ENCODE measurements around the gene SH3TC1. TPM values are rescaled to one million over a fixed set of nuclear protein-coding genes. Genes with fewer than 3 reads are reported as not detected.

Gene SH3TC1
- total RNA-seq, 5 donors from 2014 or later (not counting 1 experiment from before 2014, with no cell fraction given): 24.6 to 103 (median 40.3) TPM

DNA sequence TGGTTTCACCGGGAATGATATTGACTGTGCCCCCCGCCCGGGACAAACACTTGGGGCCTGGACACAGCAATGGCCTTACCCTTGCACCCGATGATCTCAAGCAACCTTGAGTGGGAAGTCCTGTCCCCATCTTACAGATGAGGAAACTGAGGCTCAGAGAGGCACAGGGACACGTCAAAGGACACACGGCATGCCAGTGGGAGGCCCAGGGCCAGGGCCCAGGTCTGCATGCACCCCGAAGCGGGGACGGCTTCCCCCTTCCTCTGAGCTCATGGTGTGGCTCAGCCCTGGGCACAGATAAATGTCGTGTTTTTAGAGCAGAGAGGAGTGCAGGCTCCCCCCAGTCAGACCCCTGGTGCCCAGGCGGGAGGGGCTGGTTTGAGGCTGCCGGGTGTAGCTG lies 36.6 kb downstream of the SH3TC1 start:
- no peak for ATAC-seq (replicated peaks in 1 of 4)
- Histone ChIP-seq H3K27me3 (replicated peaks in 1 of 2; ENCODE audit: control insufficient read depth in 2 of 2, extremely low read depth in 1 of 2, insufficient read depth in 2 of 2, low read length in 1 of 2) (no peaks in the 10 kb centered on the region), H3K9me3 (no peaks in the 10 kb centered on the region), H3K36me3 (ENCODE audit: control insufficient read depth in 2 of 2, extremely low read depth in 1 of 2, insufficient read depth in 1 of 2, low read length in 1 of 2) (peaks cover 0 to 22% of the 10 kb centered on the region in 2 donors), H3K4me1 (ENCODE audit: control insufficient read depth in 1 of 2, extremely low read depth in 1 of 2, insufficient read depth in 2 of 2, low read length in 2 of 2) (peaks cover 0 to 8% of the 10 kb centered on the region in 2 experiments), H3K27ac (ENCODE audit: low read length) (no peak overlapping the region), H3K4me3 (ENCODE audit: control insufficient read depth in 1 of 2, extremely low read depth in 1 of 2, low read length in 1 of 2) (no peak overlapping the region)
- Mint-ChIP-seq H3K4me1 (peaks cover 0 to 6% (median 6%) of the 10 kb centered on the region in 3 donors), H3K36me3 (peaks cover 11% of the 10 kb centered on the region), H3K4me3 (no peak overlapping the region), H3K27me3 (no peaks in the 10 kb centered on the region), H3K27ac (no peak overlapping the region), H3K9me3 (no peaks in the 10 kb centered on the region)
- CTCF ChIA-PET: no interaction called here
- no peak for DNase-seq
- 85% methylated on average over 8 of the region's 12 CpGs for WGBS (ENCODE audit: insufficient coverage)
- POLR2A ChIA-PET: no interaction called here

DNA sequence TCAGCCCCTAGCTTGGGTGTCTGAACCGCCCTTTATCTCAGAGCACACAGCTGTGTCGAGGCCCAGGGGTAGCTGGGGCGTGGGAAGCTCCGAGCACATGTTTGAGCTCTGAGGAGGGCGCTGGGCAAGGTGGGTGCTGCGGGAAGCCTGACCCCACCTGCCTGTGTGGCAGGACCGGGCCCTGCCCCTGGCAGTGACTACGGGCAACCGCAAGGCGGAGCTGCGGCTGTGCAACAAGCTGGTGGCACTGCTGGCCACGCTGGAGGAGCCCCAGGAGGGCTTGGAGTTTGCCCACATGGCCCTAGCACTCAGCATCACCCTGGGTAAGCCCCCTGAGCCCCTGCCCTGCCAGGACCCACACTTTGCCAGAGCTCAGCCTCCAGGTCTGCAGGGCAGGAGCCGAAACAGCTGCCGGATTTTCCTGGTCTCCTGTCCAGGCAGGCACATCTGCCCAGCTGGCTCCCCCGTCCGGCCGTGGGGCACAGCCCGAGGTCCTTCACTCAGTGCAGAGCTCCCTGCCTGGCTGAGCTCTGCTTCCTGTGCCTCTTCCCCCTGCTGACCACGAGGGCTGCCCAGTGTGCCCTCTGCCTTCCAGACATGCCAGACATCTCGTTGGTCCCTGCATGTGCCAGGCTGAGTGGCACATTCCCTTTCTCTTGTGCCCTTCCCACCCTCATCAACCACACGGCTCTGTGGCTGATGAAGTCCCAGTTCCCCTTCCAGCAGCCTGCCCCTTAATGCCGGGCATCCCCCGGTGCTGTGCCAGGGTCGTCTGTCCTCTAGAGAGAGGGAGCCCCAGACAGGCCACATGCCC lies 37.2 kb downstream of the SH3TC1 start:
- Histone ChIP-seq H3K4me1 (ENCODE audit: control insufficient read depth in 1 of 2, extremely low read depth in 1 of 2, insufficient read depth in 2 of 2, low read length in 2 of 2) (peaks cover 0 to 8% of the 10 kb centered on the region in 2 experiments), H3K36me3 (ENCODE audit: control insufficient read depth in 2 of 2, extremely low read depth in 1 of 2, insufficient read depth in 1 of 2, low read length in 1 of 2) (peaks cover 0 to 22% of the 10 kb centered on the region in 2 donors), H3K4me3 (ENCODE audit: control insufficient read depth in 1 of 2, extremely low read depth in 1 of 2, low read length in 1 of 2) (no peak overlapping the region), H3K27ac (ENCODE audit: low read length) (no peak overlapping the region), H3K27me3 (replicated peaks in 1 of 2; ENCODE audit: control insufficient read depth in 2 of 2, extremely low read depth in 1 of 2, insufficient read depth in 2 of 2, low read length in 1 of 2) (no peaks in the 10 kb centered on the region), H3K9me3 (no peaks in the 10 kb centered on the region)
- 80% methylated on average over 24 of the region's 24 CpGs for WGBS (ENCODE audit: insufficient coverage)
- Mint-ChIP-seq H3K4me3 (no peak overlapping the region), H3K36me3 (peaks cover 14% of the 10 kb centered on the region), H3K9me3 (no peaks in the 10 kb centered on the region), H3K27ac (no peak overlapping the region), H3K4me1 (peaks cover 0 to 3% (median 0%) of the 10 kb centered on the region in 3 donors), H3K27me3 (no peaks in the 10 kb centered on the region)
- ChIA-PET POLR2A (interaction anchor here in 1 of 2 donors (1.0 kb wide), 1 partner anchor 68 kb away, joined by 3 read pairs; no protein-coding TSS in a partner anchor), CTCF (no interaction called here)
- DNase-seq: no peak
- no peak for ATAC-seq (replicated peaks in 1 of 4)

DNA sequence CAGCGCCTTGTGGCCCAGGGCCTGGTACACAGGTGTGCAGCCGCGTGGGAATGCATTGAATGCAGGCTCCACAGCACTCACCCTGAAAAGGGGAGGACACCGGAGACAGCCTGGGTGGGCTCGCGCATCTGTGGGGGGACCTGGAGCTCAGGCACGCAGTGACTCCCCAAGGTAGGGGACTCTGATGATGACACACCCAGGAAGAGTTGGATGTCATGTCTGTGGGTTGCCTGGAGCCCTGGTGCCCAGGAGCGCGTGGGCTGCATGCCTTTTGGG lies 37.8 kb downstream of the SH3TC1 start:
- no peak overlapping the region for H3K27ac ChIP-seq (ENCODE audit: low read length)
- ChIA-PET POLR2A (interaction anchor here in 1 of 2 donors (1.0 kb wide), 1 partner anchor 69 kb away, joined by 3 read pairs; no protein-coding TSS in a partner anchor), CTCF (no interaction called here)
- H3K27me3 ChIP-seq (replicated peaks in 1 of 2; ENCODE audit: control insufficient read depth in 2 of 2, extremely low read depth in 1 of 2, insufficient read depth in 2 of 2, low read length in 1 of 2): no peaks in the 10 kb centered on the region
- H3K4me3 ChIP-seq (ENCODE audit: control insufficient read depth in 1 of 2, extremely low read depth in 1 of 2, low read length in 1 of 2): no peak overlapping the region
- H3K4me1 ChIP-seq (ENCODE audit: control insufficient read depth in 1 of 2, extremely low read depth in 1 of 2, insufficient read depth in 2 of 2, low read length in 2 of 2): peaks cover 0 to 5% of the 10 kb centered on the region in 2 experiments
- Mint-ChIP-seq H3K36me3 (peaks cover 14% of the 10 kb centered on the region), H3K4me3 (no peak overlapping the region), H3K4me1 (peaks cover 3 to 4% (median 4%) of the 10 kb centered on the region in 3 donors), H3K27ac (no peak overlapping the region), H3K9me3 (no peaks in the 10 kb centered on the region), H3K27me3 (no peaks in the 10 kb centered on the region)
- H3K9me3 ChIP-seq: no peaks in the 10 kb centered on the region
- ATAC-seq (replicated peaks in 1 of 4): no peak
- H3K36me3 ChIP-seq (ENCODE audit: control insufficient read depth in 2 of 2, extremely low read depth in 1 of 2, insufficient read depth in 1 of 2, low read length in 1 of 2): peaks cover 0 to 22% of the 10 kb centered on the region in 2 donors
- WGBS (ENCODE audit: insufficient coverage): 89% methylated on average over 9 of the region's 9 CpGs
- DNase-seq: no peak

DNA sequence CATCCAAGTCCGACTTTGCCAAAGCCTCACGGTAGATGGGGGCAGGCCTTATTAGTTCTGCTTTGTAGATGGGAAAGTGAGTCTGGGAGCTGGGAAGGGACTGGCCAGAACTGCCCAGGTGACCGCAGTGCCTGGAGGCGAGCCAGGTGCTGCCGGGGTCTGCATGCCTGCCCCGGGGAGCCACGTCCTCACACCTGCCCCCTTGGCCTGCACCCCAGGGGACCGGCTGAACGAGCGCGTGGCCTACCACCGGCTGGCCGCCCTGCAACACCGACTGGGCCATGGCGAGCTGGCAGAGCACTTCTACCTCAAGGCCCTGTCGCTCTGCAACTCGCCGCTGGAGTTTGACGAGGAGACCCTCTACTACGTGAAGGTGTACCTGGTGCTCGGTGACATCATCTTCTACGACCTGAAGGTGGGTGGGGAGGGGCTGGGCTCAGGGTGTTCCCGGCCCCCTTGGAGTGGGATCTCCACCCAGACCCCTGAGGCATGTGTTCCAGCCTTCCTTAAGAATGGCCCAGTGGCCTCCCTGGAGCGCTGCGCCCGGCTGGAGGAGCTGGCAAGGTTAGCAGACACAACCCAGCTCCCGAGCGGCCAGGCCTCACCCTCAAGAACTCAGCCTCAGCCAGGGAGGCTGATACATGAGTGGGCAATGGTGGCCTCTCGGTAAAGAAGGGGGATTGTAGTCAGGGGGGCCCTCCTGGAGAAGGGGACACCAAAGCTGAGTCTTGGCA lies 38.3 kb downstream of the SH3TC1 start:
- ATAC-seq (replicated peaks in 1 of 4) (no peak), DNase-seq (no peak)
- Mint-ChIP-seq H3K4me1 (peaks cover 5 to 6% (median 6%) of the 10 kb centered on the region in 3 donors), H3K9me3 (no peaks in the 10 kb centered on the region), H3K27ac (no peak overlapping the region), H3K36me3 (peaks cover 10% of the 10 kb centered on the region), H3K4me3 (no peak overlapping the region), H3K27me3 (no peaks in the 10 kb centered on the region)
- H3K4me1 ChIP-seq (ENCODE audit: control insufficient read depth in 1 of 2, extremely low read depth in 1 of 2, insufficient read depth in 2 of 2, low read length in 2 of 2): peaks cover 0 to 10% of the 10 kb centered on the region in 2 experiments
- ChIA-PET POLR2A (interaction anchor here in 1 of 2 donors (1.0 kb wide), 1 partner anchor 70 kb away, joined by 3 read pairs; no protein-coding TSS in a partner anchor), CTCF (interaction anchor here in 1 of 2 donors (0.7 kb wide), 1 partner anchor 10 kb away, joined by 3 read pairs; no protein-coding TSS in a partner anchor)
- no peaks in the 10 kb centered on the region for H3K27me3 ChIP-seq (replicated peaks in 1 of 2; ENCODE audit: control insufficient read depth in 2 of 2, extremely low read depth in 1 of 2, insufficient read depth in 2 of 2, low read length in 1 of 2)
- H3K4me3 ChIP-seq (ENCODE audit: control insufficient read depth in 1 of 2, extremely low read depth in 1 of 2, low read length in 1 of 2): no peak overlapping the region
- H3K9me3 ChIP-seq: no peaks in the 10 kb centered on the region
- H3K36me3 ChIP-seq (ENCODE audit: control insufficient read depth in 2 of 2, extremely low read depth in 1 of 2, insufficient read depth in 1 of 2, low read length in 1 of 2): peaks cover 0 to 22% of the 10 kb centered on the region in 2 donors
- 96% methylated on average over 24 of the region's 29 CpGs for WGBS (ENCODE audit: insufficient coverage)
- no peak overlapping the region for H3K27ac ChIP-seq (ENCODE audit: low read length)

DNA sequence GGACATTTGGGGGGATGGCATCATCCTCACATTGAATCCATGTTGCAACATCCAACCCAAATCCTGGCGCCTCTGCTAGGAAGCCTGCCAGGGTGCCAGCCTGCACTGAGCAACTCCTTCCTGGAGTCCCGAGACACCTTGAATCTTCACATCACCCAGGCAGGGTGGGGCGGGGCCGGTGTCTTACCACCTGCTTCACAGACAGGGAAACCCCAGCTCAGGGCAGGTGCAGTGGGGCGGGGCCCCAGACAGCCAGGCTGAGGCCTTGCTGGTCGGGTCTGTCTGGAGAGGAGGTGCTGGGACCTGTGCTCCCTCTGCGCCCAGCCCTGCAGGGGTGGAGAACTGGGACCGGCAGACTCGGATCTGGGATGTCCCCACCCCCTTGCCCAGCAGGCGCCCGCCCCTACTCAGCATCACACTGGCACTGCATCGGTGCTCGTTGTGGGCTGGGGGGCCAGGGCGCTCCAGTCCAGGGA lies 39.0 kb downstream of the SH3TC1 start:
- H3K27me3 Mint-ChIP-seq: no peaks in the 10 kb centered on the region
- CTCF ChIA-PET: interaction anchor here in 1 of 2 donors (0.7 kb wide), 1 partner anchor 10 kb away, joined by 3 read pairs; no protein-coding TSS in a partner anchor
- H3K4me1 Mint-ChIP-seq: peaks cover 5 to 6% (median 6%) of the 10 kb centered on the region in 3 donors
- Histone ChIP-seq H3K36me3 (ENCODE audit: control insufficient read depth in 2 of 2, extremely low read depth in 1 of 2, insufficient read depth in 1 of 2, low read length in 1 of 2) (peaks cover 0 to 21% of the 10 kb centered on the region in 2 donors), H3K4me1 (ENCODE audit: control insufficient read depth in 1 of 2, extremely low read depth in 1 of 2, insufficient read depth in 2 of 2, low read length in 2 of 2) (peaks cover 0 to 12% of the 10 kb centered on the region in 2 experiments), H3K4me3 (ENCODE audit: control insufficient read depth in 1 of 2, extremely low read depth in 1 of 2, low read length in 1 of 2) (no peak overlapping the region), H3K27ac (ENCODE audit: low read length) (no peak overlapping the region), H3K9me3 (no peaks in the 10 kb centered on the region), H3K27me3 (replicated peaks in 1 of 2; ENCODE audit: control insufficient read depth in 2 of 2, extremely low read depth in 1 of 2, insufficient read depth in 2 of 2, low read length in 1 of 2) (no peaks in the 10 kb centered on the region)
- H3K9me3 Mint-ChIP-seq: no peaks in the 10 kb centered on the region
- no peak overlapping the region for H3K4me3 Mint-ChIP-seq
- 83% methylated on average over 9 of the region's 14 CpGs for WGBS (ENCODE audit: insufficient coverage)
- H3K36me3 Mint-ChIP-seq: peaks cover 8% of the 10 kb centered on the region
- no peak overlapping the region for H3K27ac Mint-ChIP-seq
- ATAC-seq (replicated peaks in 1 of 4) (peak in 1 of 4 experiments; percentile 72), DNase-seq (peak in 19 of 35 experiments; percentile 12 to 40 (median 28))
- POLR2A ChIA-PET: no interaction called here

DNA sequence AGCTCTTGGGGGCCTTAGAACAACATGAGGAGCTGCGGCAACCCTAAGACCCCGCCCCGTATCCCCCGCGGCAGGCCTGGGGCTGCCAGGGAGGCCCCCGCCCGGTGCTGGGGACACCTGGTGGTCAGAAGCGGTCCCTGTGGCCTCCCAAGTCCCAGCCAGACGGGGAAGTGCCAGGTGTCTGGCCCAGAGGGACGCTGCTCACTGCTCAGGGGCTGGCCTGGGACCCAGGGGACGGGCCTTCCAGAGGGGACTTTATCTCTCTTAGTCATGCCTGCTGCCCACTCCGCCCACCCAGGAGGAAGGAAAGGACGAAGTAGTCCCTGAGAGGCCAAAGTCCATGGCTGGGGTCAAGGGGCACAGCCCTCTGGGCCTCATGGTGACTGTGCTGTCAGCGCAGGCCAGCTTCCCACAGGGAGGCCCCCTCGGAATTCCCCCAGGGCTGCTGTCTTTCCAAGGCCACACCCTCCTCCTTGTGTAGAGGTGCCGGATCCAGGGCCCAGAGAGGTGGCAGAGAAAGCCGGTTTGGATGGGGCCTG lies 39.5 kb downstream of the SH3TC1 start:
- H3K27ac ChIP-seq (ENCODE audit: low read length): no peak overlapping the region
- CTCF ChIA-PET: no interaction called here
- H3K27ac Mint-ChIP-seq: no peak overlapping the region

More for the DNA sequence above, 39.5 kb downstream of the SH3TC1 start:
- no peaks in the 10 kb centered on the region for H3K27me3 Mint-ChIP-seq
- H3K4me3 ChIP-seq (ENCODE audit: control insufficient read depth in 1 of 2, extremely low read depth in 1 of 2, low read length in 1 of 2): no peak overlapping the region
- ATAC-seq (replicated peaks in 1 of 4) (no peak), DNase-seq (no peak)
- H3K36me3 ChIP-seq (ENCODE audit: control insufficient read depth in 2 of 2, extremely low read depth in 1 of 2, insufficient read depth in 1 of 2, low read length in 1 of 2): peaks cover 0 to 16% of the 10 kb centered on the region in 2 donors
- no peaks in the 10 kb centered on the region for H3K27me3 ChIP-seq (replicated peaks in 1 of 2; ENCODE audit: control insufficient read depth in 2 of 2, extremely low read depth in 1 of 2, insufficient read depth in 2 of 2, low read length in 1 of 2)
- no peak overlapping the region for H3K4me3 Mint-ChIP-seq
- POLR2A ChIA-PET: no interaction called here
- H3K9me3 ChIP-seq: no peaks in the 10 kb centered on the region
- H3K9me3 Mint-ChIP-seq: no peaks in the 10 kb centered on the region
- H3K4me1 ChIP-seq (ENCODE audit: control insufficient read depth in 1 of 2, extremely low read depth in 1 of 2, insufficient read depth in 2 of 2, low read length in 2 of 2): peaks cover 0 to 12% of the 10 kb centered on the region in 2 experiments
- H3K4me1 Mint-ChIP-seq: peaks cover 5 to 6% (median 6%) of the 10 kb centered on the region in 3 donors
- 94% methylated on average over 14 of the region's 17 CpGs for WGBS (ENCODE audit: insufficient coverage)
- H3K36me3 Mint-ChIP-seq: peaks cover 8% of the 10 kb centered on the region

Measured in T-cell (primary cell).